Measurements from ENCODE around the gene TSPO2.

TSPO2 gene

DNA sequence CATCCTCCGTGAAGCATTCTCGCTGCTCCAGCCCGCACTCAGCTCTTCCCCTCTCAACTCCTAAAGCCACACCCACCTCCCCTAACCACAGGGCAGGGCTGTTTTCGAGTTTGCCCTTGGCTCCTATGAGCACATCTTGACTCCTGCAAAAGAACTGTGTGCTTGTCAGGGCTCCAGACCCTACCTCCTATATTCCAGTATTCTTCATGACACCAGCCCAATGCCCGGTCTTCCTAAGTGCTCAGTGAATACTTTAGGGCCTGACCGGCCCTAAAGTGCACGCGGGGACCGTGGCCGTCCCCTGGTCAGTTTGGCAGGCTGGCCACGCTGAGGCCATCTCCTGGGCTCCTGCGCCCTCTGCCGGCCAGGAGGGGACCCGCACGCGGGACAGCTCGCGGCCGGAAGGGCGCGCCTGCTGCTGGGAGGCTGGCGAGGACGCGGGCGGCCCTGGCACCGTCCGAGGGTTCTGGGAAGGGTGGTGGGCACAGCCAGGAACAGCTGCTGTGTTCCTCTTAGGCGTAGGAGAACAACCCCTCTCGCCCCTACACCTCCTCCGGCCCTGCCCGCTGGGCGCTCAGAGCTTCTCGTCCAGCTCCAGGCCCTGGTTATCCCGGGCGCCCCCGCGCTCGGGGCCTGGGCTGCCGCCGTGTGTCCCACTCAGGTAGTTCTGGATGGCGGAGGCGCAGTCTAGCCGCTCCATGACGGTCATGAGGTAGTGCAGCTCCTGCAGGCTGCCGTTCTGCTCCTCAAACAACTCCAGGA is 14.3 kb upstream of the TSPO2 start:
- no peak for FAIRE-seq

DNA sequence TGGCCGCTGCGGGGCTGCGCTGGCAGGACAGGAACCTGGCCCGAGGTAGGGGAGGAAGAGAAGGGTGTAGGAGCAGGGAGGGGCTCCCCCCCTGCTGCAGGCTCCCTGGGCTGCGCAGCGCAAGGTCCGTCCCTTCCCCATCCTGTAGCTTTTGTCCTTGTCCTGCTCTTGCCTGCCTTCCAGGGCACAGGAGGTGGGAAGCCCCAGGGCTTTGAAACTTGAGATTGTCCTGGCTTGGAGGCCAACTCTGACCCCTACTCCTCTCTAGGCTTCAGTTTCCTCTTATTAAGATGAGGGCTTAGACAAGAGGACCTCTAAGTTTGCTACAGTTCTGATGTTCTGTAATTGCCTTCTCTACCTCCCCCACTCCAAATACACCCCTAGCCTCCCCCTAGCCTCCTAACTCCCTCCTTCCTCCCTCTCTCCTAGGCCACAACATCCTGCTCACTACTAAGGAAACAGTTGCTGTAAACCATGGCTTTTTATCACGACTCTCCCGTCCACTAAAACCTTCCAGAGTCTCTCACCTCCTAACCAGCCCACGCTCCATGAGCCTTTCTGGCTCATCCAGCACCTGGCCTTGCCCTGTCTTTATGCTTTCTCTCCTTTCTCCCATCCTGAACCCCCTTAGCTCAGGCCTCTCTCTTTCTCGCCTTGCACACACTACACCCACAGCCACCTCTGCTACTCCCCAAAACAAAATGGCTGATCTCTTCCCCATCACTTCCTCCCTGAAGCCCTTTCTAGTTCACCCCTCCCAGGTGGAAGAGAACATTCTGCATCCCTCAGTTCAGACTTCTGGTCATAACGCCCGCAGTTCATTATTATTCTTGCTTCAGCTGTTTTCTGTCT is 13.5 kb upstream of the TSPO2 start:
- no peak for FAIRE-seq

GRCh38 chr6:41032830-41033229 is 9.4 kb upstream of the TSPO2 start:
- no peak for FAIRE-seq

DNA sequence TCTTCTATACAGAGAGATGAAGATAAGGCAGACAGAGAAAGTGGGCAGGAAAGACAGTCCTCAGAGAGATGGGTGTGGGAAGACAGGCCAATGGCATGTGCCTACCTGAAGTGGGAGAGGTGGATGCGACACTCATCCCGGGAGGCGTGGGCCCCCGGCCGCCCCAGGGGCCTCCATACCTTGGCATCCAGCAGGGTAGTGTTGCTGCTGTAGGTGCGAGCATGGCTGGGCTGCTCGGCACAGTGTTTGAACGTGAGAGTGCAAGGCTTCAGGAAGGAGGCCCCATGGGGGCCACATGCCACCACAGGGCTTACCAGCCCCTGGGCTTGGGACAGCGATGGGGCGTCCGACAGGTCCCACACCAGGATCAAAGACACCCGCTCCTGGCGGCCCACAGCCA is 8.5 kb upstream of the TSPO2 start:
- no peak for FAIRE-seq

DNA sequence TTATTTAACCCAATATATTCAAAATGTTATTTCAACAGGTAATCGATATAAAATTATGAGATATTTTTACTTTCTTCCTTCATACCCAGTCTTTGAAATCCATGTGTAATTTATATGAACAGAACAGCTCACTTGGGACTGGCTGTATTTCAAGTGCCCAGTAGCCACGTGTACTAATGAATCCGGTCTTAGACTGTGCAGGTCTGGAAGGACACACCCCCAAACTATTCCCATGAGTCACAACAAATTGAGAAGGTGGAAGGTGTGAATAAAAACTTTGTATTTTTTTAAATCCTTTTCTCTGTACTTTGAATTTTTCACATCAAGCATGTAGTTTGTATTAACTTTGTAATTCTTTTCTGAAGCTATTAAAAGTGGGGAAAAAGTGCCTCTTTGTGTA is 6.1 kb upstream of the TSPO2 start:
- no peak for FAIRE-seq

GRCh38 chr6:41036601-41037000 is 5.7 kb upstream of the TSPO2 start:
- FAIRE-seq = no peak

DNA sequence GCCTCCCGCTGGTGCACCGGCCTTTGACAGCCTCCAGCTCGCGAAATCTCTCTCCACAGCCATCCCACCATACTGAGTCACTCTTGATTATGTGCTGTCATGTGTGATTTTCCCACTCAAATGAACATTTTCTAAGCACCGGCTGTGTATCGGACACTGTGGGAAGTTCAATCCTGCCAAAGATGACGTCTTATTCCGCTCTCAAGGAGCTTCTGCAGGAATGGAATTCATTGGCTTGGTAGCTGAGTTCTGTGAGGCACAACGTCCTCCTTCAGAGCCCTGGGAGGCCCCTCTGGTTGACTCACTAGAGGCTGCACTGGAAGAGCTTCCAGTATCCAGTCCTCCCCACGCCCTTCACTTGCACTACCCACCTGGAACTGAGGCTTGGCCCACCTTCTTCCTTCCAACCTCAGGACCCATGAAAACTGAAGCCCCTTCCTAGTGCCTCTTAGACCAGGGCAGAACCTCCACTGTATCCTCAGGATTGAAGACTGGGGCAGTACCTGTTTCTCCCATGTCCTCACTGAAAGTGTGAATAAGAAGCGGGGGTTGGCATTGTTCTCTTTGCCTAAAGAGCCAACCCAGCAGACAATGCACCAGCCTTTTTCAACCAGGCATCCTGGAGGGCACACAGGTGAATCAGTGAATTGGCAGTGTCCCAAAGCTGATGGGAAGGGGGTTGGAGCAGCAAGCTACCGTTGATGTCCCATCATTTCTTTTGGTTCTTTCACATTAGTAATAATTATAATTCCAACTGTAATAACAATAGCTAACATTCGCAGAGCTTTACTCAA is 5.0 kb upstream of the TSPO2 start:
- FAIRE-seq = no peak

GRCh38 chr6:41038205-41038604 is 4.1 kb upstream of the TSPO2 start:
- no peak for FAIRE-seq

DNA sequence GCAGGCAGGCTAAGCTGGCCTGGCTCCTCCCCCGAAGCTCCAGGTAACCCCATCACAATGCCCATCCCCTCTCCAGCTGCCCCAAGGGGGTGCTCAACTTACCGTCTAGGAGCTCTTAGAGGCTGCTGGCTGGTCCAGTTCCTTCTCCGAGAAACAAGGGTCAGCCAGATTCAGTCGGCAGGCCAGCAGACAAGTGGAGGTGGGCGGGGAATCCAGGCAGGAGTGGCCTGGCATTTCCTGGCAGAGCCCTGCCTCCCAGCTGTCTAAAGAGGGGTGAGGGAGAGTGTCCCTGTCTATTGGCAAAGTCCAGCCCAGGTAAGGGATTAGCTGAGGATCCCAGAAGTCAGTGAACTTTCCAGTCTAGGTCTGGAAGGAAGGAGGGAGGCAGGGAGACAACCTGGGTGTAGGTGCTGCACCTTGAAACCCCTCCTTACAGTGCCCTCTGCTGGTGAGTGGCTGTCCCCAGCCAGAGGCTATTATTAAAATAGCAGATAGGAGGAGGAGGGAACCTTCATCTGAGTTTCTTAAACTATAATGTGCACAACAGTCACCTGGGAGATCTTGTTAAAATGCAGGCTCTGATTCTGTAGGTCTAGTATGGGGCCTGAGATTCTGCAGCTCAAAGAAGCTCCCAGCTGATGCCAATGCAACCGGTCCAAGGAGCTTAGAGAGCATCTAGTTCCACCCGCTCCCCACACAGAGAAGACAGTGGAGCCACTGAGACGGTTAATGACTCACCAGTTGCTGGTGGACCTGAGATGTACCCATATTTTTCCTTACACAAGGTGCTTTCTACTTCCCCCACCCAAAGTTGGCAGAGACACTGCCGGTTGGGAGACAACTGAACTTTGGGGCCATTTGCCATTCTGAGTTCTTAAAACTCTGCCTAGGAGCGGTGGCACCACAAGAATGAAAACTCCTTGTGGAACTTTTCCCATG is 2.9 kb upstream of the TSPO2 start, which contains the start of gene UNC5CL:
Gene UNC5CL (minus strand): TSS at position 162 of the 939 bp plus-strand sequence. CDS start 4,147 bp downstream, outside the sequence.
- no peak for FAIRE-seq

- FAIRE-seq = no peak
These were observed 1.9 kb upstream of the TSPO2 start for GRCh38 chr6:41040101-41040939.

DNA sequence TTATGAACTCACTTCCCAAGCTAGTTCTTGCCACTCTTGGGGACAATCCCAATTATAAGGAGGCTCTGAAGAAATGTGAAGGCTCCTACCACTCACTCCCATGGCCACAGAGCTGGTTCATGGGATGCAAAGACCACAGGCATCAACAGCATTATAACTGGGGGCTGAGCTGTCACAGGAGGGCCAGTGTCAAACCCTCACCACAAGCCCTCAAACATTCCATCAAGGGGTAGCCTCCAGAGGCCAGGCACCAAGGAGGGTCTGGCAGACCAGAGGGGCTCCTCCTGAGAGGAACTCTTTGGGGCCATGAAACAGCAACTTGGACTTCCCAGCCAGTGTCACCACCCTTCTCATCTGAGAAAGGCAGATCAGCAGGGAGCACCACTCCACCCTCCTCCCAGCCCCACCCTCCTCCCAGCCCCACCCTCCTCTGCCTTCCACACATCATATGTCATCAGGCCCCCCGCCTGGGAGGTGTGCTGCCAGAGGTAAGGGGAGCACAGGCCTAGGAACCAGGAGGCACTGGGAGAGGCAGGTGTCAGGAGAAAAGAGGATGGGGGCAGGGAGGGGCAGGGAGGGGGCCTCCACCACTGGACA is 1.2 kb upstream of the TSPO2 start:
- no peak for FAIRE-seq

DNA sequence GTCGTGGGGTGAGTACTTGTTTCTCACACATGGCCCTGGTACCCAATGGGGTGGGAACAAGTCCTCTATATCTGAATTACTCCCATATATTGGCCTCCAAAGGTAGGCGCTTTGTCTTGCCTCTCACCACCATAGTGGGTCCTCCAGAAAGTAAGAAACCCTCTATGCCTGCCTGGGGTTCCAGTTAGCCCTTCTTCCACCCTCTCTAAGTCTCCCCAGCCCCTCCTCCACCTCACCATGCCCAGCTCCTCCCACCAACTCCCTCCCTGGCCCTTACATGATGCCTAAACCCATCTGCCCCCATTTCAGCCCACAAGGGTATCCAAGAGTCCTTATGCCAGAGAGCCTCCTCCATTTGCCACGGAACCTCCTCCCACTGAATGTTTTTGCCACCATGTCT is 884 bp downstream of the TSPO2 start:
- no peak for FAIRE-seq

DNA sequence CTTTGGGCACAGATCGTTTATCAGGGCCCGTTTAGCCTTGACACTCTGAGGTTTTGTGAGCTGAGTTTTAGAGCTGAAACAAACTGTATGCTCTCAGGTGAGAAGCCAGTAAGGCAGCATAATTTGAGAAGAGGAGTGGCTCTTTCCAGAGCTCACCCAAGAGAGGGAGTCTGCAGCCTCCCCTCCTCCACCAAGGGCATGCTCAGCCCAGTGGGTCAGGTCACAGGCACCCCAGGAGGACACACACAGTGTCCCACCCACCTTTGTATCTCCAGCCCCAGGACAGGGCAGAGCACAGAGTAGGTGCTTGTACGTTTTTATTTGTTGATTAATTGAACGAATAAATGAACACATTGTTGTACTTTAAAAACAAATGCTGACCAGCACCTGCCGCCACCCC is 3.4 kb downstream of the TSPO2 start:
- no peak for FAIRE-seq

GRCh38 chr6:41046084-41046483 is 3.8 kb downstream of the TSPO2 start:
- FAIRE-seq = no peak

DNA sequence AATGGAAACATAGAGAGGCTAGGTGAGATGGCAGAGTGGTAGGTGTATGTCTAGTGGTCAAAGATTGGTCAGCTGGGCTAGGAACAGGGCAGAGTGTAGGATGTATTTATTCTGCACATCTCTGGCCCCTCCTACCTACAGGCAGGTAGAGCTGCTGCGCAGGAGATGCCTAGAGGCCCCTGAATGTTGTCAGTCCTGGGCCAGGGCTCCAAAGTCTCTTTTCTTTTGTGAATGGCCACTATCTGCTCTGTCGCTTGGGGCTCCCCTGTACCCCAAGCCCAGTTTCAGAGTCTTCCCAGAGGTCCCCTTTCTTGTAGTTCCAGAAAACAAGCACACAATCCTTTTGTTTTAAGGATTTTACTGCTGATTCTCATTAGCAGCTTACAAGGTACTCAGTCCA is 5.0 kb downstream of the TSPO2 start:
- FAIRE-seq = no peak

DNA sequence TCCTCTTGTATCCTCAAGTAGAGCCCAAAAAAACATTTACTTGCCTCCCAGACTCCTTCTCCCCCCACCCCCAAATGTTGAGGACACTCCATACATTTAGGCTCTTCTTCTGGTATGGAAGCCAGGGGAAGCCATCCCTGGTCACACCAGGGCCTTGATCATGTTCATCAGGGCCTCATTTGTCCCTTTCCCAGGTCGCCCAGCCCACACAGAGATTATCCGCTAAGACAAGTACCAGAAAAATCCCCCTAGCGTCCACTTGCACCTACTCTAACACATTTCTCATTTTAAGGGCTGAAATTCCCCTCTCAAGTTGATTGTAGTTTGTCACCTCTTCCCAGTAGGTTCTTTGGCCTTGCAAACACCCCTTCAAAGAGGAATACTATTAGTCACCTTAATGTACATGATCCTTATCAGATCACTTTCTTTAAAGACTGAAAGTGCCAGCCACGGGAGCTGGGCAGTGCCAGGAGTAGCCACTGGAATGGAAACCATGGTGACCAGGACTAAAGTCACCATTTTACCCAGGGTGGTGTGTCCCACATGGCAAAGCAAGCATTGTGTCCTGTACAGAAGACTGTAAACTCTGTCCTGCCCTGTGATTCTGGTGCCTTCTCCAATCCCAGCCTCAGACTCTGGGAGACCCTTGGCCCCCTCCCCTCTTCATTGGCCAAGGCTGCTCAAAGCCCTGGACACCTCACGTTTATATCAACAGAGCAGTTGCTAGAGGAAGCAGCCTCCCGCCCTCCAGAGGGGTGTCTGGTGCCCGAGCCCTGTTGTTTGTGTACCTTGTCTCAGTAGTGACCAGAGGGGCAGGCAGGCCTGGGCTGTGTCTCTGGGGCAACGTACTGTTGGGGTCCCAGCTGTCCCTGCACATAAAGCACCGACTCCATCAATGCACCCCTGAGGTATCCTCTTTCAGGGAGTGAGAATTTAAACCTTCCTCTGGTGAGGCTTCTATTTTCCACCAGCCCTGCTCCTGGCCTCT is 5.8 kb downstream of the TSPO2 start:
- FAIRE-seq = no peak

- FAIRE-seq = no peak
These were observed 7.3 kb downstream of the TSPO2 start for GRCh38 chr6:41049521-41049920.

DNA sequence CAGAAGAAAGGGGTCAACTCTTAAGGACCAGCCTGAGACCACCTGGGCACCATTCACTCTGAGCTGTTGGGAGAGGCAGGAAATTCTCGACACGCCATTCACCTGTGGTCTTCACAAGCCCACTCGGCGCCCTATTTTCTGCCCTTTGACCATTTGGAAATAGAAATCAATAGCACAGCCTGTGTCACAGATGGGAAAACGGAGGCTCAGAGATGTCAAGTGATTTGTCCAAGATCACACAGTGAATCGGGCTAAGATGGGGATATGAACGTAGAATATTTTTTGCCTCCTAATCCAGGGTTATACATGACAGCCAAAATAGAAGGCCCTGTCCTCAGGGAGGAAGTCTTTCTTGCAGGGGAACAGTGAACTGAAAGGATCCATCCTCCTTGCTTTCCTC is 7.7 kb downstream of the TSPO2 start:
- no peak for FAIRE-seq

DNA sequence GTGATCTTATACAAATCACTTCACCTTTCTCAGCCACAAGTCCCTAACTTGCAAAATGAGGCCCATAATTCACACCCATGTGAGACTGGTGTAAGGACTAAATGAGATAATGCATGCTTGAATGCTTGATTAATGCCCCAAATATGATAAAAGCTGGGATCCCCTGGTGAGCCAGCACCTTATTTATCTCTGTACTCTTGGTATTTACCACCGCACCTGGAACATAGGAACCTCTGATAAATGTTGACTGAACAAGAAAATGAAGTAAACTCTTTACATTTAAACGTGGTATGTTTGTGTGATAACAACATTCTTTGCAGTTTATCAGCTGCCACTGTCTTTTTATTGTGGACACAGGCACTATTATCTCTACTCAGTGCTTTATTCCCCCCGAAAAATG is 8.3 kb downstream of the TSPO2 start:
- no peak for FAIRE-seq

Measured in endometrium (tissue), 2 donors.